Right cardiac atrium (tissue), 5 donors: Measurements from ENCODE around the gene GALNTL6. TPM values are rescaled to one million over a fixed set of nuclear protein-coding genes. Genes with fewer than 3 reads are reported as not detected.
A peak's percentile ranks its signal among the peaks of the same experiment; 100 is the strongest.

Experiments
- ATAC-seq, 2 donors: fragments of 200-7000 bp; cut with Tn5 transposase; one replicate each; pipeline versions ENCODE4 v1.8.0 to v1.9.1; 2020; ENCODE audit warnings: moderate library complexity in 2 of 2, mild to moderate bottlenecking in 1 of 2
- DNase-seq, 3 donors: peaks; one replicate each; pipeline ENCODE4 v3.0.0-alpha.2; 2020
- H3K27ac ChIP-seq: one replicate; pipeline ENCODE4 v1.5.1; 2013; ENCODE audit warnings: mild to moderate bottlenecking, low read length, control low read depth, moderate library complexity
- H3K27me3 ChIP-seq: one replicate; pipeline ENCODE4 v1.6.1; 2013; ENCODE audit not compliant: control insufficient read depth, insufficient read depth
- H3K4me1 ChIP-seq: one replicate; pipeline ENCODE4 v1.6.1; 2013; ENCODE audit warnings: low read length; ENCODE audit not compliant: control insufficient read depth, insufficient read depth
- H3K4me3 ChIP-seq: one replicate; pipeline ENCODE4 v1.5.1; 2013; ENCODE audit warnings: low read length, control low read depth
- H3K9me3 ChIP-seq: one replicate; pipeline ENCODE4 v1.6.1; 2013; ENCODE audit warnings: low read length; ENCODE audit not compliant: control insufficient read depth
- WGBS: extraction: QIAGEN DNeasy Blood & Tissue Kit; methylation state at CpG from one replicate; pipeline ENCODE4 v1.1.7; 2013; 5-methylcytosine and 5-hydroxymethylcytosine counted together
- intact Hi-C, 4 donors: fragments of 100-400 bp; cut with DNase I; formaldehyde crosslinking; loops; one replicate each; pipeline versions ENCODE4 v1.11.0 to v1.14.0; 2022 to 2023
- polyA plus RNA-seq: library from polyadenylated mRNA; stranded (reverse); fragments of 200-250 nt; gene quantifications from one replicate; pipeline ENCODE4 v1.2.3, GENCODE V29; 2013
- total RNA-seq, 4 donors: library from RNA; stranded (reverse); fragmentation: NEBNext Ultra II Directional; extraction: Animal tissue kit (Norgen Biotek cat#: 25700); gene quantifications; one replicate each; pipeline ENCODE4 v1.2.1, GENCODE V29; 2021
- donor health status: healthy with polysubstance abuse.
- donor health status: DM: no; HTN: yes; CAD: no.
- donor health status: DM: no; HTN: no; CAD: no.
- donor health status: DM: no; HTN: yes; CAD: no; lungs with severe emphysema.
- donor health status: DM: yes; HTN: yes; CAD: no.

The GALNTL6 gene
- total and polyA plus RNA-seq, 5 donors = not detected

DNA sequence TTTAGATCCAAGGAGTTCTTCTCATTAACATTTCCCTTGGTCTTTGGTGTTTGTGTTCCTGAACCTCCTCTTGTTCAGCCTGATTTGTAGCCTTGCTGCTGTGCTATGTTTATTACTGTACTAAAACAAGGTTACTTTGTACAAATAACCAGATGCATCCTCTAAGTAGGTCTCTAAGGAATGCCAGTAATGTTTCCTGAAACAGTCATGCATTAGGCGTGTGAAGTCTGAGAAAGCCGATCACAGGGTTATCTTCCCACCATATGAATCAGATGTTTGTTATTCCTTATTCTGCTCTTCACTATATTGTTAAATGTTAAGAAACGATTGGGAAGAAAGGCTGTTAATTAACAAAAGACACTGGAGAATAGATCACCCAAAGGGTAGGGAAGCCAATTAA lies 66.9 kb downstream of the GALNTL6 start:
- Histone ChIP-seq H3K27me3 (no peaks in the 10 kb centered on the region), H3K27ac (no peak overlapping the region), H3K4me1 (no peaks in the 10 kb centered on the region), H3K4me3 (no peak overlapping the region), H3K9me3 (no peaks in the 10 kb centered on the region)
- 44% methylated on average over 3 of the region's 3 CpGs for WGBS
- DNase-seq (no peak), ATAC-seq (no peak)
- intact Hi-C loops = no loop called here

GRCh38 chr4:171889681-171890080 lies 76.5 kb downstream of the GALNTL6 start:
- WGBS = 81% methylated on average over 3 of the region's 3 CpGs
- no peaks in the 10 kb centered on the region for H3K27me3 ChIP-seq
- intact Hi-C loops = no loop called here
- H3K9me3 ChIP-seq = no peaks in the 10 kb centered on the region
- ATAC-seq = no peak
- H3K27ac ChIP-seq = no peak overlapping the region
- no peak for DNase-seq
- no peaks in the 10 kb centered on the region for H3K4me1 ChIP-seq
- H3K4me3 ChIP-seq = no peak overlapping the region

DNA sequence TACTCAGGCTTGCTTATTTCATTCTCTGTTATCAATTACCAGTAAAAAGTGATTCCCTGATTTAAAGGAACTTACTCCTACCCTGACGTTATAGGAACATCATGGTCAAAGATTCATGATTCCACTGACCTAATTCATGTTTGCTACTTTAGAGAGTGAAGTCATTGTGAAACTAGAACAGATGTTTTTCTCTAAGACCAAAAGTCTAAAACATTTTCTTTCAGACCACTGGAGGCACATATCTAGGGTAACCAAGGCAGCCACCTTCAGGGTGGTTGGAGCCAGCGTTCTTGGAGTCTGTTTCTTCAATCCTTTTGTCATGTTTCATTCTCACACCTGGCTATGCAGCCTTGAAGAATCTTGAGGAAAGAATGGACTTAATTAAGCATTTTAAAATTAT lies 77.8 kb downstream of the GALNTL6 start:
- no peak for DNase-seq
- Histone ChIP-seq H3K27me3 (no peaks in the 10 kb centered on the region), H3K9me3 (no peaks in the 10 kb centered on the region), H3K27ac (no peak overlapping the region), H3K4me3 (no peak overlapping the region), H3K4me1 (no peaks in the 10 kb centered on the region)
- no peak for ATAC-seq
- intact Hi-C loops = no loop called here
- WGBS = 58% methylated on average over 2 of the region's 2 CpGs

GRCh38 chr4:171896426-171896825 lies 83.2 kb downstream of the GALNTL6 start:
- H3K9me3 ChIP-seq = no peaks in the 10 kb centered on the region
- 58% methylated on average over 3 of the region's 3 CpGs for WGBS
- no peaks in the 10 kb centered on the region for H3K4me1 ChIP-seq
- H3K4me3 ChIP-seq = no peak overlapping the region
- no peaks in the 10 kb centered on the region for H3K27me3 ChIP-seq
- intact Hi-C loops = no loop called here
- H3K27ac ChIP-seq = no peak overlapping the region
- DNase-seq (no peak), ATAC-seq (no peak)

GRCh38 chr4:171919314-171919713 lies 106.1 kb downstream of the GALNTL6 start:
- intact Hi-C loops = no loop called here
- Histone ChIP-seq H3K9me3 (no peaks in the 10 kb centered on the region), H3K4me1 (no peaks in the 10 kb centered on the region), H3K27me3 (no peaks in the 10 kb centered on the region), H3K27ac (no peak overlapping the region), H3K4me3 (no peak overlapping the region)
- WGBS = 73% methylated on average over 2 of the region's 2 CpGs
- no peak for ATAC-seq
- DNase-seq = no peak

DNA sequence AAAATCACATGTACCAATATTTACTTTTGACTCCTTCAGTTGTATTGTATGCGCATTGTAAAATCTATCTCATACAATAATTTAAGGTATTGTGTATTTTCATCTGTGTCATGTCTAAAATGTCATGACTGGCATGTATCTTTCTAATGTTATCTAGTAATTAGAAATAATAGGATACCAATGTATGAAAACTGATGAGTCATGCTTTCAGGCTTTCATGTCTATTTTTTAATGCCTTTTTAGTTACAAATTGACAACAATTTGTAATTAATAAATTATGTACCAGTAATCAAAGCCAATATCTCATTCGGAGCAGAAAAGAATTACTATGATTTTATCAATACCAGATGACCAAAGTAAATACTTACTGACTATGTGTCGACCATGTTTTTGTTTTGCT lies 107.7 kb downstream of the GALNTL6 start:
- ATAC-seq (no peak), DNase-seq (no peak)
- WGBS = 86% methylated on average over 3 of the region's 3 CpGs
- intact Hi-C loops = no loop called here
- no peaks in the 10 kb centered on the region for H3K27me3 ChIP-seq
- H3K9me3 ChIP-seq = no peaks in the 10 kb centered on the region
- no peak overlapping the region for H3K4me3 ChIP-seq
- H3K27ac ChIP-seq = no peak overlapping the region
- H3K4me1 ChIP-seq = no peaks in the 10 kb centered on the region

DNA sequence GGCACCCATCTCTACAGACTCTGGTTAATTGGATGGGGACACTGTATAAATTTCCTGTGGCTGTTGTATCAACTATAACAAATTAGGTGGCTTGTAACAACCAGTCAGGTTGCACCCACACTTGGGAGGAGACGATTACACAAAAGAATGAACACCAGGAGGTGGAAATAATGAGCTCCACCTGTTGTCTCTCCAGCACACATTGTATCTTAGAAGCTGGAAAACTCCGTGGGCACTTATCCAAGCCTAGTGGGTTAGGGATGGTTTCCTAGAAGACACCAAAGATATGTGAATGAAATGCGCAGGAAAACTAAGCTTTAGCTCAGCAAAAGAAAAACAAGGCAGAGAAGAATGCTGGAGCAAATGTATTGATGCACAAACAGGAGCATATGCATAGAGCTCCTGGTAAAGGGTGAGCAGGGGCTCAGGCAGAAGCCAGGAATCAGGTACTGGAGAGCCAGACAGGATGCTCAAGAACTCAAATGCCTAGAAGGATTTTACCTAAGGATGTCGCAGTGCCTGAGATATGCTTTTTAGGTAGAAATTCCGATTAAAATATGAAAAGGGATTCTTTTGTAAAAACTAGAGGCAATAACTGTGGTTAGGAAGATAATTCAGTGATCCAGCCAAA lies 111.7 kb downstream of the GALNTL6 start:
- ATAC-seq = no peak

DNA sequence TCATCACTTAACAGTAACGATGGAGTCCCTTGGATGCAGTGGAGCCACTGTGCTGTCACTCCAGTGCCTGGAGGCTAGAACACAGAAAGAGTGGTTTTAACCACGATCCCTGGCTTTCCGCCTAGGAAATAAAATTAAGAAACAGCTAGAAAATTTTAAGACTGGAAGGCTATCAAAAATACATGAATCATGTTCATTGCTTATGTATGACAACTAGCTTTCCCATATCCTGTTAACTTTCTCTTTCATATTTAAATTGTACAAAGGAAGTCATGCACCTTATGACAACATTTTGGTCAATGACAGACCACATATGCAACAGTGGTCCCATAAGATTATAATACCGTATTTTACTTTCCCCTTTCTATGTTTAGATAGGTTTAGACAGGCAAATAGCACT lies 115.1 kb downstream of the GALNTL6 start:
- Histone ChIP-seq H3K27ac (no peak overlapping the region), H3K27me3 (no peaks in the 10 kb centered on the region), H3K9me3 (no peaks in the 10 kb centered on the region), H3K4me1 (no peaks in the 10 kb centered on the region), H3K4me3 (no peak overlapping the region)
- ATAC-seq (no peak), DNase-seq (no peak)
- 77% methylated on average over 4 of the region's 4 CpGs for WGBS
- intact Hi-C loops = no loop called here

More for the DNA sequence above, 111.7 kb downstream of the GALNTL6 start:
- Histone ChIP-seq H3K4me3 (no peak overlapping the region), H3K9me3 (no peaks in the 10 kb centered on the region), H3K27me3 (no peaks in the 10 kb centered on the region), H3K27ac (no peak overlapping the region), H3K4me1 (no peaks in the 10 kb centered on the region)
- WGBS = 61% methylated on average over 5 of the region's 5 CpGs
- intact Hi-C loops = no loop called here
- no peak for DNase-seq

DNA sequence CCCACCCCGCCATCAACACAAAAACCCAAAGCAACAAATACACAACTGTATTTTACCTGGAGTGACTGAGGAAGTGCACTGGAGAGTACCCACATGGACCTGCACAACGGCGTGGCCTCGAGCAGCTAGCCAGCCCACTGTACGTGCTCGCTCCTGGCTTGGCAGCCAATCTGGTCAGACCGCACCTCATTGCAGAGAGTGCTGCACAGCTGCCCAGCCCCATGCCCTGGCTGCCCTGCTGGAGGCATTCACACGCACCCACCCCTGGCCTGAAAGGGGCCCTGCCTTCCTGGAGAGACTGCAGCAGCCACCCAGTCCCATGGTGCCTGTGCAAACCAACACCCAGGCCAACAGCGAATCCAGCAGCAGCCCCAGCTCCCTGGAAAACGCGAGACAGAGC lies 116.3 kb downstream of the GALNTL6 start:
- no peak overlapping the region for H3K27ac ChIP-seq
- no peaks in the 10 kb centered on the region for H3K4me1 ChIP-seq
- no peak overlapping the region for H3K4me3 ChIP-seq
- no peaks in the 10 kb centered on the region for H3K9me3 ChIP-seq
- 88% methylated on average over 11 of the region's 11 CpGs for WGBS
- intact Hi-C loops = no loop called here
- ATAC-seq (peak in 1 of 2 donors; percentile 40), DNase-seq (peak in 1 of 3 donors; percentile 17)
- no peaks in the 10 kb centered on the region for H3K27me3 ChIP-seq

DNA sequence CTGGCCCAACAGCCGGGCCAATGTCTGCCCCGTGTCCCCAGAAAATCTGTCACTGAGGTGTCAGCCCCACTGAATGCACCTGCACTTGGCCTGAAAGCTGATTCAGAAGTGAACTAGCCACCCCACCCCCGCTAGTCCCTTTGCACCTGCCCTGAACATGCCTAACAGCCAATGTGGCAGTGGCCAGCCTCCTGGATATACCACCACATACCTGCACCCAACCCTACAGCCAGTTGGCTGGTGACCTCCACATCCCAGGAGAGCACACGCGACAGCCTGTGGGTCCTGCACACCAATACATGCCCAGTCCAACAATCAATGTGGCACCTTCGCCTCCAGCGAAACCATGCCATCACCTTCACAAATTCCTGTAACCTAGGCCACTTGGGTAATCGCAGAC lies 116.7 kb downstream of the GALNTL6 start:
- WGBS = 89% methylated on average over 8 of the region's 8 CpGs
- Histone ChIP-seq H3K4me1 (no peaks in the 10 kb centered on the region), H3K4me3 (no peak overlapping the region), H3K27me3 (no peaks in the 10 kb centered on the region), H3K9me3 (no peaks in the 10 kb centered on the region), H3K27ac (no peak overlapping the region)
- intact Hi-C loops = no loop called here
- DNase-seq = no peak
- ATAC-seq = no peak

DNA sequence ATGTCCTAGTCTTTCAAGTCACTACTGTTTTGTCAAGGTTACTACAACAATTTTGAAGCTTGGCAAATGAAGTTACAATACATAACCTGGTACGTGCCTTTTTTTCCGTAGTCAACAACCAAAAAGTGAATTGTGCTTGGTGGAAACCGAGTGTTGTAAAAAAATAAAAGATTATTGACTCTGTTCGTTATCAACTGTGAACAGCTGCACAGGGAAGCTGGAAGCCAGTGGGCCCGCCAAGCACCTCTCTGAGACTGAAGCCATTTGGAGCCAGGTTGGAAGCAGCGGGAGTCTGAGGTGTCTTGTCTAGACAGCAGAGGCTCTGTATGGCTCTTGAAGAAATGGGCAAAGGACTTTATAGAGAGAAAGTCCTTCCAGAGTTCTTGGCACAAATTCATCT lies 119.0 kb downstream of the GALNTL6 start:
- WGBS = 64% methylated on average over 6 of the region's 6 CpGs
- Histone ChIP-seq H3K9me3 (no peaks in the 10 kb centered on the region), H3K4me1 (no peaks in the 10 kb centered on the region), H3K4me3 (no peak overlapping the region), H3K27ac (no peak overlapping the region), H3K27me3 (no peaks in the 10 kb centered on the region)
- DNase-seq (no peak), ATAC-seq (no peak)
- intact Hi-C loops = no loop called here

DNA sequence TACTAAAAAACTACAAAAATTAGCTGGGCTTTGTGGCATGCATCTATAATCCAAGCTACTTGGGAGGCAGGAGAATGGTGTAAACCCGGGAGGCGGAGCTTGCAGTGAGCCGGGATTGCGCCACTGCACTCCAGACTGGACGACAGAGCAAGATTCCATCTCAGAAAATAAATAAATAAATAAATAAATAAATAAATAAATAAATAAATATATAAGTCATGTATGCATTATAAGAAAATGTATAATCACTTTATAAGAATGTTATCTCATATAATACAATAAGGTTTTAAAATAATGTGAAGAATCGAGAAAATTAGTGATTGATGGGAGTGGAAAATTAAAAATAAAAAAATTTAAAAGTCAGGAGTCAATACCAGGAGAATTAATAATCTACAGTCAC lies 127.5 kb downstream of the GALNTL6 start:
- H3K9me3 ChIP-seq = no peaks in the 10 kb centered on the region
- ATAC-seq (no peak), DNase-seq (no peak)
- H3K27ac ChIP-seq = no peak overlapping the region
- no peaks in the 10 kb centered on the region for H3K27me3 ChIP-seq
- intact Hi-C loops = no loop called here
- H3K4me1 ChIP-seq = no peaks in the 10 kb centered on the region
- H3K4me3 ChIP-seq = no peak overlapping the region
- WGBS = 90% methylated on average over 6 of the region's 6 CpGs
